Hematopoietic multipotent progenitor cell (in vitro differentiated cells): ENCODE results near the gene ZNF804A. TPM values are rescaled to one million over a fixed set of nuclear protein-coding genes. Genes with fewer than 3 reads are reported as not detected.
"Not testable (repeated sequence)": the region's sequence is repeated elsewhere in the genome, so short reads cannot be mapped to it uniquely, and the experiment has no call there.

ENCODE experiments used
- DNase-seq, 3 donors: peaks; one replicate each; pipeline ENCODE4 v3.0.0-alpha.2; 2011 to 2015; ENCODE audit warnings: low read depth in 2 of 3, low spot score in 2 of 3
- total RNA-seq: library from RNA; depleted of rRNA; stranded (reverse); fragments of >200 nt; gene quantifications from one replicate; pipeline ENCODE4 v1.2.3, GENCODE V29; 2012

The ZNF804A gene
- total RNA-seq, 1 donor: 4.6 TPM

GRCh38 chr2:184793176-184793575 is 194.8 kb downstream of the ZNF804A start:
- DNase-seq: no peak

GRCh38 chr2:184799379-184799778 is 201.1 kb downstream of the ZNF804A start:
- no peak for DNase-seq

- DNase-seq: no peak
Measured at GRCh38 chr2:184814421-184814820, 216.1 kb downstream of the ZNF804A start.

- DNase-seq: no peak
Measured at GRCh38 chr2:184815824-184816223, 217.5 kb downstream of the ZNF804A start.

- DNase-seq: no peak
Measured at GRCh38 chr2:184824597-184824996, 226.3 kb downstream of the ZNF804A start.

GRCh38 chr2:184830531-184830930 is 232.2 kb downstream of the ZNF804A start:
- no peak for DNase-seq

GRCh38 chr2:184834699-184835397 is 236.5 kb downstream of the ZNF804A start:
- no peak for DNase-seq

- no peak for DNase-seq
Measured at GRCh38 chr2:184835398-184835715, 237.0 kb downstream of the ZNF804A start.

GRCh38 chr2:184847331-184847730 is 249.0 kb downstream of the ZNF804A start:
- peak in 1 of 3 donors; percentile 12 for DNase-seq

GRCh38 chr2:184849516-184849915 is 251.2 kb downstream of the ZNF804A start:
- no peak for DNase-seq

- DNase-seq: no peak
Measured at GRCh38 chr2:184851576-184851975, 253.2 kb downstream of the ZNF804A start.

GRCh38 chr2:184859187-184859586 is 260.9 kb downstream of the ZNF804A start:
- no peak for DNase-seq

GRCh38 chr2:184860744-184861143 is 262.4 kb downstream of the ZNF804A start:
- DNase-seq: no peak

- no peak for DNase-seq
Measured at GRCh38 chr2:184875212-184875611, 276.9 kb downstream of the ZNF804A start.

- no peak for DNase-seq
Measured at GRCh38 chr2:184875911-184876310, 277.6 kb downstream of the ZNF804A start.

GRCh38 chr2:184877909-184878308 is 279.6 kb downstream of the ZNF804A start:
- no peak for DNase-seq

GRCh38 chr2:184879671-184880070 is 281.3 kb downstream of the ZNF804A start:
- DNase-seq: no peak

GRCh38 chr2:184886585-184886984 is 288.3 kb downstream of the ZNF804A start:
- not testable (repeated sequence) for DNase-seq

- peak in 1 of 3 donors; percentile 26 for DNase-seq
Measured at GRCh38 chr2:184890311-184890710, 292.0 kb downstream of the ZNF804A start.

GRCh38 chr2:184904991-184905390 is 306.7 kb downstream of the ZNF804A start:
- DNase-seq: no peak

GRCh38 chr2:184906160-184906559 is 307.8 kb downstream of the ZNF804A start:
- no peak for DNase-seq

GRCh38 chr2:184906709-184907108 is 308.4 kb downstream of the ZNF804A start:
- no peak for DNase-seq

GRCh38 chr2:184908966-184909365 is 310.6 kb downstream of the ZNF804A start:
- no peak for DNase-seq
